T-helper 2 cell treated with Interferon-gamma antibody and Interleukin-4, amounts not matched to agents 100 ng/mL and 5 ng/mL, for 36 hours (primary cell): Measurements from ENCODE around the gene RIPK4. TPM values are rescaled to one million over a fixed set of nuclear protein-coding genes. Genes with fewer than 3 reads are reported as not detected.
"Not testable (repeated sequence)": the region's sequence is repeated elsewhere in the genome, so short reads cannot be mapped to it uniquely, and the experiment has no call there.

ENCODE experiments used
- intact Hi-C: fragments of 100-400 bp; cut with micrococcal nuclease; formaldehyde crosslinking; loops from one replicate; pipeline ENCODE4 v1.15.1; 2023
- total RNA-seq: library from RNA; stranded (reverse); gene quantifications from 2 replicates; pipeline ENCODE4 v1.2.3, GENCODE V29; 2022

The RIPK4 gene
- total RNA-seq, 1 donor from 2014 or later, result not detected

DNA sequence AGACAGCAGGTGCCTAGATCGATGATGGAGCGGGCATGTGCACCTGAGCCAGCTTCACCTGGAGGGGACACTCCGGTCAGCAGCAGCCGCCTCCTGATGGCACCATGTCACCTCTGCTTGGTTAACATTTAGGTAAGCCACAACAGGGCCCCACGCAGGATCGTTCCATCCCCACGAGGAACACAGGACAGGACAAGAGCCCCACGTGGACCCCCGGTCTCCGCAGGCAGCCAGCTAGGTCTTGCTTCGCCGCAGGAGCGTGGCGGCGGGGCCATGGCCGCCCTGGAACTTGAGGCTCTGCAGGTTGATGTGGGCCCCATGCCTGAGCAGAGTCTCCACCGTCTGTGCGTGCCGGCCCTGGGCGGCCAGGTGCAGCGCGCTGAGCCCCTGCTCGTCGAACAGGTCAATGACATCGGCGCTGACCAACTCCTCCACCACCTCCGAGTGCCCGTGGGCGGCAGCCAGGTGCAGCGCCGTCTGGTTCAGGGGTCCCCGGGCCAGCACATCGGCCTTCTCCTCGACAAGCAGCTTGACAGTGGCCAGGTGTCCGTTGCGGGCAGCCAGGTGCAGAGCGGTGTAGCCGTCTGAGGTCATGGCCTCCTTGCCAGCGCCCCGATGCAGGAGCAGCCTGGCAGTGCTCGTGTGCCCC, 26.1 kb downstream of the RIPK4 start:
- intact Hi-C loops, result no loop called here

- intact Hi-C loops, result no loop called here
Measured at GRCh38 chr21:41739936-41740335, 26.9 kb downstream of the RIPK4 start.

- intact Hi-C loops, result no loop called here
Measured at GRCh38 chr21:41739011-41739410, 27.8 kb downstream of the RIPK4 start.

- intact Hi-C loops, result no loop called here
Measured at GRCh38 chr21:41737651-41738324, 29.1 kb downstream of the RIPK4 start.

DNA sequence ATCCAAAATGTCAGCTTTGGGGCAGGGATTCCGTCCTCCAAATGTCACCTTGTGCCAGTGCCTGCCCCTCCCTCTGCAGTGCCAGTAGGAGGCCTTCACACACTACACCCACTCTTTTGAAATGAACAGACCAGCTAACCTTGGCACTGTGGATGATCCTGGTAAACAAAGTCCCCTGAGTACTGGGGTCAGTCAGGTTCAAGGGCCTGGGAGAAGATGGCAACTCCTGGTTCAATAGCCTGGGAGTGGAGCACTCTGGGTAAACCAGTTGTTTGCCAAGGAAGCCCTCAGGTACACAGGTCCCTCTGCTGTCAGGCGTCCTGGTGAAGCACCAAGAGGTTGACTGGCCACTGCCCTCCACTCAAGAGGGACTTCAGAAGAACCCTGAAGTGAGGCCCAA, 30.4 kb downstream of the RIPK4 start:
- intact Hi-C loops, result no loop called here

DNA sequence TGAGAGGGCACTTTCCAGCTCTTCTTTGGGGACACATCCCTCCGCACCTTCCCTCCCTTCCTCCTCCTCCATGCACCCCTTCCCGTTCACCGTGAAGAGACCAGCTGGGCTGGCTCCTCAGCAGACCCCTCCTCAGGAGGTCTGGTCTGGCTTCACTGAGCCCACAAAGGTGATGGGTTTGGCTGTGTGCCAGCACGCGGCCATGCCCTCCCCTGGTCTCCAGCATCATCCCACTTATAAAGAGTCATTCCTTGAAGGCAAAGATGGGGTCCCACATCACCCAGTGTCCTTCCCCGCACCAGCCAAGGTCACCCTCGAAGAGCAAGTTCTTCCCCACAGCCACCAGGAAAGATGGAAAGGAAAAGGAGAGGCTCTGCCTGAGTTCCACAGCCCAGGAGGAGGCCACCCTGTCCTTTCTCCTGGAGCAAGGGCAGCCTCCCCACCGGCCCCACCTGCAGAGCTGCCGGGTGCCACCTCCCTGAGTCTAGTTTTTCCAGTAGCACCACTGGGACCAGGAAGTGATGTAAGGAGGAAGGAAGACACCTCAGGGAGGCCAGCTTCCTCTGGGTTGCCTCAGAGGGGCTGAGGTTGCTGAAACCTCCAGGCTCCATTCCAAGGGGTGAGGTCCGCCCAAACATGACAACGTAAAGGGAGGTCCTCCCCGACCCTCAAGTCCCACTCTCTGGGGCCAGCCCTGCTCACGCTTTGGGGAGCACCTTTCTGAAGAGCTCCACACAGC, 32.7 kb downstream of the RIPK4 start:
- intact Hi-C loops, result no loop called here

DNA sequence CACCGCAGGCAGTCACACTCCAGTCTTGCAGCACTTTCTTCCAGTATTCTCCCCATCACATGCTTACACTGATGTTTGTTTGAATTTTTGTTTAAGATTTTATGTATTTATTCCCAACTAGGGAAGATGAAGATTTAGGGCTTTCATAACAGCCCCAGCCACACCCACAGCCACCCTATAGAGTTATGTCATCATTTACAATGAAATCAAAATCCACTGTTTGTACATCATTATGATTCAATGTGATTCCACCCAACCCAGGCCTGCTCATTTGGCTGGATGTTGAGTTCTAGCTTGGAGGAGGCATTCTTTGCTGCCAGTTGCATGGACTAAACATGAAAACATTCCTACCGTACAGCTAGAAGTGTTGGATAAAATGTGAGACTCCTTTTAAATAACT, 35.8 kb downstream of the RIPK4 start:
- intact Hi-C loops, result no loop called here

- intact Hi-C loops, result no loop called here
Measured at GRCh38 chr21:41730367-41730765, 36.5 kb downstream of the RIPK4 start.

DNA sequence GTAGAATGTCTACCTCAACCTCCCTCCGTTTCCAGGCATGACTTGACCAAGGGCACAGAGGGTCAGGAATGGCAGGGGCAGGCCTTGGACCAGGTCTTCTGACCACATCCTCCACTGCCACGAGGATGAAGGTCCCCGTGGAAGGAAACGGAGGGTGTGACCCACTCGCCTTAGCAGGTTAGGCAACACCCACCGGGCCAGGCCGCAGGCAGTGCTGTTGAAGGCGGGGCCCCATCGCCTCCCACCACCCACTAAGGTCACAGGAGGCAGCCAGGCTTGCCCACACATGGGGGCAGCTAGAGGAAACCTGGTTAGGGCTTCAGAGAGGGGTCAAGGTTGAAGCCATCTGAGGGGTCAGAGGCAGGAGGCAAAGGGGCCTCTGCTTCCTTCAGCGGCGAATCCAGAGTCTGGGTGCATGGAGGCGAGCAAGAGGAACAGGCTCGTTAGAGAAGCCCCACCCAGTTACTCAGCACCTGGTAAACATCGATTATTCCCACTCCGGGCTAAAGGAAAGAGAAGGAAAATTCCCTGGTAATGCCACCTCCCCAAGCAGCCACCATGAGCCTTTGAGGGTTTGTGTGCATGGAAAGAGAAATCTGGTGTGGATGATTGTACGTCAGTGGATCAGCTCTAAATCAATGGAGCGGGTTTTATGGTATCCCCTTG, 37.0 kb downstream of the RIPK4 start:
- intact Hi-C loops, result no loop called here

- intact Hi-C loops, result no loop called here
Measured at GRCh38 chr21:41727784-41728763, 38.8 kb downstream of the RIPK4 start.

- intact Hi-C loops, result no loop called here
Measured at GRCh38 chr21:41726970-41727783, 39.7 kb downstream of the RIPK4 start.

GRCh38 chr21:41726630-41726969, 40.3 kb downstream of the RIPK4 start:
- intact Hi-C loops, result no loop called here

DNA sequence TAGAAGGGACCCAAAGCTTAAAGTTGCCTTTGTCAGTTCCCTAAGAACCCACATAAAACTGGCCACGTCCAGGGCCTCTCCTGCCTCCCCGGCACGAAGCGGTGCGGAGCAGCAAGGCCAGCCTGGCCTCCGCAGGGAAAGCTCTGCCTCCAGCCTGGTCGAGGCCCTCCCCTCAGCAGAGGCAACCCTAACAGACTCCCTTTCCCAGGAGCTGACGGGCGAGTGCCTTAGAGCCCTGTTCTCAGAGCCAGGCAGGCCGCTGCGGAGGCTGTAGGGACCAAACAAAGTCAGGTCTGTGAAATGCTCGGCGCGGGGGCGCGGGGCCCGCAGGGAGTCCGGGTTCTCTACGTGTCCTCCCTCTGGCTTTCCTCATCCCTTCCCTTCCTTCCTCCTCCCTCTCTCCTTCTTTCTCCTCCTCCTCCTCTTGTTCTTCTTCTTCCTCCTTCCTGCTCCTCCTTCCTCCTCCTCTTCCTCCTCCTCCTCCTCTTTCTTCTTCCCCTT, 40.7 kb downstream of the RIPK4 start:
- intact Hi-C loops, result no loop called here

- intact Hi-C loops, result no loop called here
Measured at GRCh38 chr21:41725421-41726031, 41.3 kb downstream of the RIPK4 start.

- intact Hi-C loops, result not testable (repeated sequence)
Measured at GRCh38 chr21:41723835-41724234, 43.0 kb downstream of the RIPK4 start.

DNA sequence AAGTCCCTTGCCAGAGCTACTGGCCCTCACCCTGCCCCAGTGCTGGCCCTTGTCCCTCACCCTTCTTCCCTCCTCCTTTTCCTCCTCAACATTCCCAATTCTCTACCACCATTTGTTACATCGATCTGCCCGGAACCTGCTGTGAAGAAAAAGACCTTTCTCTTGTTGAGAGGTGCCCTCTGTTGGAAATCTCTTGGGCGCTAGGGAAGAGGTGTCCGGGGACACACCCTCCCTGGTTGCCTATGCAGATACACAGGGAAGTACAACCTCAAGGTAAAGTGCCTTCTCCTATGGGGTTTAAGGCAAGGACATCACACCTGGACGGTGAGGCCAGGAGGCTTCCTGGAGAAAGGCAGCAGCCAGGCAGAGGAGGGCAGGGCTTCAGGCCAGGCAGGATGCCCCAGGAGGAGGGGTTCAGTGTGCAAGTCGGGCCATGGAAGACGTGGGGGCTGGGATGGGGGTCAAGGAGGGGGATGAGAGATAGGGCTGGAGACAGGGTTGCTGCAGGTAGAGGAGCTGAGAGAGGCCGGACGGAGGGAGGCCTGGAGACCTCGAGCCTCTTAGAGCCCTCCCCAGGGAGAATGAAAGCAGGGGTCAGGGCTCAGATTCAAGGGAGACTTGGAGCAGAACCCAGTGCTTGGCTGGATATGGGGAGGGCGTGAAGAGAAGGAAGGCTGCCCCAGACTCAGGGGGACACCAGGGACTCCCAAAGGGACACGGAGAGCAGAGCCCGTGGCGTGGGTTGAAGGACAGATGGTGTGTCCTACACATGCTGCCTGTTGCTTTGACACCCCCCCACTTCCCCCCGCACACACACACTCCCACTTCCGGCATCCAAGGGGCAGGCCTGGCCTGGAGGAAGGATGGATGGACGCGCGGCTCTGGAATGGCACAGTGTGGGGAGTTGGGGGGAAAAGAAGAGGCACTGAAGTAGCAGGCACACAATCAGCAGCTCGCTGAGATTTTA, 44.5 kb downstream of the RIPK4 start:
- intact Hi-C loops, result no loop called here

DNA sequence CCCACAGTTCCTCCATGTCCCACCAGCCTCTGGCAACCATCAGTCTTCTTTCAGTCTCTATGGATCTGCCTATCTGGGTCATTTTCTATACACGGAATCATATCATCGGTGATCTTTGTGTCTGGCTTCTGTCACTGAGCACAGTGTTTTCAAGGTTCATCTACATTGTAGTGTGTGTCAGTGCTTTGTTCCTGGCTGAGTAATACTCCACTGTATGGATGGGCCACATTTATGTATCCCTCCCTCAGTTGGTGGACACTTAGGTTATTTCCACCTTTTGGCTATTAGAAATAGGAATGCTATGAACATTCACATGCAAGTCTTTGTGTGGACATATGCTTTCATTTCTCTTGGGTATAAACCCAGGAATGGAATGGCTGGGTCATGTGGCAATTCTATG, 46.6 kb downstream of the RIPK4 start:
- intact Hi-C loops, result no loop called here

- intact Hi-C loops, result no loop called here
Measured at GRCh38 chr21:41719691-41720090, 47.2 kb downstream of the RIPK4 start.
